NCI-H2227 treated with DMSO at 0.1 percent for 48 hours (cell line): ENCODE results near the gene TSPAN5.
A peak's percentile ranks its signal among the peaks of the same experiment; 100 is the strongest.
"Not testable (repeated sequence)": the region's sequence is repeated elsewhere in the genome, so short reads cannot be mapped to it uniquely, and the experiment has no call there.

Experiments used
- DNase-seq: peaks from one replicate; lab custom pipeline; 2025; lab: John Stamatoyannopoulos, UW

The TSPAN5 gene

GRCh38 chr4:98491899-98492559 is 166.4 kb downstream of the TSPAN5 start:
- no peak for DNase-seq

- no peak for DNase-seq
Measured at GRCh38 chr4:98490251-98490650, 168.2 kb downstream of the TSPAN5 start.

GRCh38 chr4:98485816-98486345 is 172.5 kb downstream of the TSPAN5 start:
- no peak for DNase-seq

- DNase-seq: no peak
Measured at GRCh38 chr4:98484031-98484430, 174.4 kb downstream of the TSPAN5 start.

GRCh38 chr4:98482847-98483806 is 175.3 kb downstream of the TSPAN5 start:
- no peak for DNase-seq

GRCh38 chr4:98482503-98482846 is 175.9 kb downstream of the TSPAN5 start:
- no peak for DNase-seq

- DNase-seq: no peak
Measured at GRCh38 chr4:98481167-98481566, 177.2 kb downstream of the TSPAN5 start.

- DNase-seq: no peak
Measured at GRCh38 chr4:98480535-98480934, 177.9 kb downstream of the TSPAN5 start.

- DNase-seq: not testable (repeated sequence)
Measured at GRCh38 chr4:98479590-98479989, 178.8 kb downstream of the TSPAN5 start.

- no peak for DNase-seq
Measured at GRCh38 chr4:98476891-98477290, 181.5 kb downstream of the TSPAN5 start.

- no peak for DNase-seq
Measured at GRCh38 chr4:98474408-98474844, 184.0 kb downstream of the TSPAN5 start.

- no peak for DNase-seq
Measured at GRCh38 chr4:98473046-98473445, 185.4 kb downstream of the TSPAN5 start.

GRCh38 chr4:98470831-98471230 is 187.6 kb downstream of the TSPAN5 start:
- DNase-seq: no peak

- no peak for DNase-seq
Measured at GRCh38 chr4:98470366-98470765, 188.0 kb downstream of the TSPAN5 start.

GRCh38 chr4:98469771-98470170 is 188.6 kb downstream of the TSPAN5 start:
- no peak for DNase-seq

- DNase-seq: no peak
Measured at GRCh38 chr4:98468709-98469108, 189.7 kb downstream of the TSPAN5 start.

GRCh38 chr4:98467627-98468072 is 190.8 kb downstream of the TSPAN5 start:
- DNase-seq: peak; percentile 51

GRCh38 chr4:98466868-98467599 is 191.4 kb downstream of the TSPAN5 start:
- no peak for DNase-seq

GRCh38 chr4:98462487-98462886 is 195.9 kb downstream of the TSPAN5 start:
- no peak for DNase-seq

GRCh38 chr4:98461121-98461865 is 197.1 kb downstream of the TSPAN5 start:
- DNase-seq: not testable (repeated sequence)

- not testable (repeated sequence) for DNase-seq
Measured at GRCh38 chr4:98457422-98457821, 201.0 kb downstream of the TSPAN5 start.
